ENCODE results near the gene SGCA.

The SGCA gene

DNA sequence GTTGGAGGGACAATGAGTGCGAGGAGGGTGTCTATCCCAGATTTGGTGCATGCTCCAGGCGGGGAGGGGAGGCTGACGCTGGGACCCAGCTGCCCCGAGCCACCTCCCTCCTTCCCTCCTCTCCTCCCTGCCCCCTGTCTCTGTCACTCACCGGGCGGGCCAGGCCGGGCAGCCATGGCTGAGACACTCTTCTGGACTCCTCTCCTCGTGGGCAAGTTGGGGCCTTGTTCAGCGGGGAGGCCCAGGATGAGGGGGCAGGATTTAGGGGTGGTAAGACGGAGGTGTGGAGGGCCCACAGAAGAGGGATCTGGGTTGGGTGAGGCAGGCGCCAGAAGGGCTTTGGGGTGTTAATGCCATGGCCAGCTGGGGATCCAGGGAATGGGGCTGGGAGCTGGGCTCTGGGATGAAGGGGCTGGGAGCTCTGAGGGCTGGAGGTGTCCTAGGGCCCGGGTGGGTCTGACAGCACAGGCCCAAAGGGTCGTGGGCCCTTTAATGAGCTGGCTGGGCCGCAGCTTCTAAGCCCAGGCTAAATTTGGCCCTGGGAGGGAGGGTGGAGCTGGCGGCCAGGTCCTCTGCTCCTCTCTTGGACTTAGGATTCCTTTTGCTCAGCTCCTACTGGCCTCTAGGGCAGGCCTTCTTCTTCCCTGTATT is at the start of gene SGCA:
TSS of gene SGCA (plus strand) at position 139 of the 651 bp plus-strand sequence. CDS start at position 175, 36 bp downstream.
- peak; percentile 73 for DNase-seq

GRCh38 chr17:50117202-50118051 is 48.4 kb upstream of the SGCA start:
- DNase-seq, result peak; percentile 78

DNA sequence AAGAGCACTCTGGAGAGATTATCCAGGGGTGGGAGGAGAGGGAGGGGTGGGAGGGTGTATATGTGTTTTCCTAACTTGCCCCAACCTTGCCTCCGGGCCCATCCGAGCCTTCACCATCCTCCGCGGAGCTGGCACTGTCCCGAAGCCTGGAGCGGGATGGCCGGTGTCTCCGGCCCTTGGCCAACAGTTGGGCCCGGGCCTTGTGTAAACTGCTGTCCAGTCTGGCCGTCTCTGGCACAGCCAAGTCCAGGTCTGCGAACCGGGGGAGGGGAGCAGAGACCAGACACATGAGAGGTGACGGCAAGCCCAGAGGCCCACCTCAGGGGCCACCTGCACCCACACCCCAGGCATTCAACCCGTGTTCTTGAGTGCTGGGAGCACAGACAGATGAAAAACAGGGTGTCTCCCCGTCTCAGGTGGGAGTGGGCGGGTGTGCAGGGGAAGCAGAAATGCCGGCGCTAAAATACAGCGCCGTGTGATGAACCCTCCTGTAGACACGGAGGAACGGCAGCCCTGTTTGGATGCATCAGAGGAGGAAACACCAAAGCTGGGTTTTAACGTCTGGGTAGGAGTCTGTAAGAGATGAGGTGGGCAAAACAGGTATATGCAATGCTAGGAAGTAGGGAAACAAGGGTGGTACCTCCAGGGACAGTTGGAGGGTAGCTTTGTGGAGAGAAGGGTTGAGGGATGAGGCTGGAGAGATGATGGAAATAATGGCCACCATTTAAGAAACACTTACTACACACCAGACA is 47.6 kb upstream of the SGCA start:
- DNase-seq, result no peak

GRCh38 chr17:50118828-50119218 is 47.0 kb upstream of the SGCA start:
- DNase-seq, result no peak

DNA sequence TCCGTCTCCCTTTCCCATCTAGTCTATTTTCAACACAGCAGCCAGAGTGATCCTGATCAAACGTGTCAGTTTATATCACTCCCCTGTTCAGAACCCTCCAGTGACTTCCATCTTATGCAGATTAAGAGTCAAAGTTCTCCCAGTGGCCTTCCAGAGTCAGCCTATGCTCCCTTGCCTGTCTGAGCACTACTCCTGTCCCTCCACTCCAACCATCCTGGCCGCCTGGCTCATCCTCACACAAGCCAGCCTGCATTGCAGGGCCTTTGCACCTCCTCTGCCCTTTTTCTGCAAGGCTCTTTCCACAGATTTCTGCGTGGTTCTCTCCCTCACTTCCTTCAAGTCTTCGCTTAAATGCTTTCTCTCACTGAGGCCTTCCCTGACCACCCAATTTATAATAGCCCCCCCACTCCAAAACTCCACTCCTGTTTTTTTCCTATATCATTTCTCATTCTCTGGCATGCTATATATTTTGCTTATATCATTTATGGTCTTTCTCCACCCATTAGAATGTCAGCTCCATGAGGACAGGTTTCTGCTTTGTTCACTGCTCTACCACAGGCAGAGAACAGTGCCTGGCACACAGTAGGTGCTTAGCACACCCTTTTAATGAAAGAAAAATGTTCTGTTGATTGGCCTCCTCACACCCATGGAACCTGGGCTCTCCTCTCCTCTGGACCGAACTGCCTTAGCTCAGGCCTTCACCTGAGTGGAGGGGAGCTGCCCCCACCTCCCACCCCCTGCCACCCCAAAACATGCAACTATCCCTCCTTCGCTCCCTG is 45.1 kb upstream of the SGCA start:
- no peak for DNase-seq

- DNase-seq, result no peak
Observed at GRCh38 chr17:50122945-50123344, 42.9 kb upstream of the SGCA start.

DNA sequence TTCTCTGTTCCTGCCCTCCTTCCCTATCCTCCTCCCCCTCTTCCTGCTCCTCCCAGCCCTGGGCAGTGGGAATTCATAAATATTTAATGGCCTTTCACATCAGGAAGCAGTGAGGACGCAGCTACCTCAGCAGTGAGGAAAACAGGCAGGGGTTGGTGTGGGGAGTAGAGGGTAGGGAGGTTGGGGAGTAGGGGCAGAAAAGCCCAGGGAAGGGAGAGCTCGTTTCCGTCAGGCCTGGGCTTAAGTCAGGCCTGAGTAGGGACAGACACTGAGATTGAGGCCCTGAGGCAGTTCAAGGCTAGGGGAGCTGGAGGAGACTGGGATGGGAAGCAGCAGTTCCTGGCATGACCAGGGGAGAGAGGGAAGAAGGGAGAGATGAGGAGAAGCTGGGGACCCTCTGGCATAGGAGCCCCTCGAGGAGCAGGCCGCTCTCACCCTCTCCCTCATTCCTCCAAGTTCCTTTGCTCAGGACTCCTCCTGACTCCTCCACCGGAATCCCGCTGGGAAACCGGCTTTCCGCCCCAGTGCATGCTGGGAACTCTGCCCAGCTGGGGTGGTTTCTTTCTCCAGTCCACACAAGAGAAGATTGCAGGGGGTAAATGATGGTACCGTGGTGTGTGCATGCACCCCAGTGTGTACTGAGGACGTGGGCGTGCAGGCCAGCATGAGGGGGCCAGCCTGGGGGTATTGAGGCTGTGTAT is 42.0 kb upstream of the SGCA start:
- no peak for DNase-seq

- no peak for DNase-seq
Observed at GRCh38 chr17:50125420-50125997, 40.3 kb upstream of the SGCA start.

GRCh38 chr17:50127697-50128361 is 38.0 kb upstream of the SGCA start:
- DNase-seq, result no peak

DNA sequence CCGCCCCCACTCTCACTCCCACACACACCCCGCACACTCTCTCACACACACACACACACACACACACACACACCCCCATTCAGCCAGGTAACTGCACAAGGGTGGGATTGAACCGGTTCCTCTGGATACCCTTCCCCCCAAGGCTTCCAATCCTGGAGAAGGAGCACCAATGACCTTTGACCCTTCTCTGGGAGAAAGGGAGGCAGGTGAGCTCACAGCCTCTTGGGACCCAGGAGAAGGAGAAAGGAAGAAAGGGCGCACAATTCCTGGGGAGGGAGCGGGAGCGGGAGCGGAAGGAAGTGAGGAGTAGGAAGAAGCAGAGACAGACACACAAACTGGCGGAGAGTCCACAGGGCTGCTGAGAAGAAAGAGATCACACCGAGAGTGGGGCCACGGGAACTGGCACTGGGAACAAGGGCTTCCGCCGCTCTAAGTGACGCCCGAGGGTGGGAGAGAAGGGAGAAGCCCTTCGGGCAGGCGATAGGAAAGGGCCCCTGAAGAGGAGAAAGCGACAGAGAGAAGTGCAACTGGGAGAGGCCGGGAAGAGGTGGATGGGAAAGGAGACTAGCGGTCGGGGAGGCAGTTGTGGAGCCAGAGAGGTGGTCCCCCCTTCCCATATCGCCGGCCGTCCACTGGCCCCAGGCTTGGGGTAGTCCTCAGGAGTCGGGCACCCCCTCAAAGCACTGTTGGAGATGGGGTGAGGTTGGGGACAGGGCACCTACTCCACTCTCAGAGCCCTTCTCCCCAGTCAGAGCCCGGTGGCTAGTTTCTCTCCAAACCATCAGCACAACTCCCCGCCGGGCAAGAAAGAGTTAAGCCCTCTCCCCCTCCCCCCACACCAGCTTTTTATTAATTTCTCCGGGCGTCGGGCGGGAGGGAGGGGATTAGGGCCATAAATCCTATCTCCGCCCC is 37.1 kb upstream of the SGCA start:
- DNase-seq, result peak; percentile 43

DNA sequence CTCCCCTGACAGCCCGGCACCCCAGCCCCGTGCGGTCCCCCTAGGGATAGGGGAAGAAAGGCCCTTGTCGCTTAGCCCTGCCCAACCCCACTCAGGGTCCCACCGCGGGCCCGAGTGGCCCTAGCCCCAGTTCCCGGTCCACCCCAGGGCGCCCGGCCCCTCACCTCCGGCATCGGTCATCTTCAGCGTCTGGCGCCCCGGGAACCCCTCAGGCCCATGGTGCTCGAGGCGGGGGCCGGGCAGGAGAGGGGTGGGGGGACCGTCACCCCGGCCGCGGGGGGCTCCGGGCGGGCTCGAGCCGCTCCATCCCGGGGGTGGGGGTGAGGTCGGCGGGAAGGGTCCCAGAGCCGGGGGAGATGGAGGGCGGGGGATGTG is 36.5 kb upstream of the SGCA start:
- no peak for DNase-seq

GRCh38 chr17:50129728-50130558 is 35.9 kb upstream of the SGCA start, which contains the start of gene SAMD14:
TSS of gene SAMD14 (minus strand) at chr17:50130160. CDS start at chr17:50124959, 5,201 bp downstream.
- peak; percentile 60 for DNase-seq

GRCh38 chr17:50130559-50131305 is 35.1 kb upstream of the SGCA start:
- DNase-seq, result peak; percentile 37

DNA sequence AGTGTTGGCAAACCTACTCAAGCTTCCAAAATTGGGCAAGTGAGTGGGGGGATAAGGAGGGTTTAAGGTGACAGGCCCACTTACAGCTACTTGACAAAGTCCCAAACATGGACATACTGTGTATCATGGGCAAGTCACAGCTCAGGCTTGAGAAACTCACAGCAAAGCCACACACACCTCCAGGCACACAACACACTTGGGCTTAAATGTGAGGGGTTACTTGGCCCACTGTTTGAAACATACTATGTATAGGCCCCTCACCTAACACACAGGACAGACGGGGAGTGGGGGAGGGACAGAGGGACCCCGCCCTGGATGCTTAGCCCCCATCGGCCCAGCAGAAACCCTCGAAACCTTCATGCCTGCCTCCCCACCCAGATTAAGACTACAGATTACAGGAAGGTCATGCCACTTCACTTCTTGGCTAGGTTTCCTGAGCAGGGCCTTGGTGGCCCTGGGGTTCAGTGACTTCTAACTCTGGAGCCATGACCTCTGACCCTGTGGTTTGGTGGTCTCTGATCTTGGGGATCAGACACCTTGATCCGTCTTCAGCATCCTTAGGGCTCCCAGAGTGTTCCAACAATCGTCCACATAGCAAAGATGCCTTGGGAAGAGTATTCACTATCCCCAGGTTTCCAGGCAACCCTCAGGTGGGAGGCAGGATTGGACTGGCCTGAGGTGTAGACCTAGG is 33.6 kb upstream of the SGCA start:
- DNase-seq, result no peak

DNA sequence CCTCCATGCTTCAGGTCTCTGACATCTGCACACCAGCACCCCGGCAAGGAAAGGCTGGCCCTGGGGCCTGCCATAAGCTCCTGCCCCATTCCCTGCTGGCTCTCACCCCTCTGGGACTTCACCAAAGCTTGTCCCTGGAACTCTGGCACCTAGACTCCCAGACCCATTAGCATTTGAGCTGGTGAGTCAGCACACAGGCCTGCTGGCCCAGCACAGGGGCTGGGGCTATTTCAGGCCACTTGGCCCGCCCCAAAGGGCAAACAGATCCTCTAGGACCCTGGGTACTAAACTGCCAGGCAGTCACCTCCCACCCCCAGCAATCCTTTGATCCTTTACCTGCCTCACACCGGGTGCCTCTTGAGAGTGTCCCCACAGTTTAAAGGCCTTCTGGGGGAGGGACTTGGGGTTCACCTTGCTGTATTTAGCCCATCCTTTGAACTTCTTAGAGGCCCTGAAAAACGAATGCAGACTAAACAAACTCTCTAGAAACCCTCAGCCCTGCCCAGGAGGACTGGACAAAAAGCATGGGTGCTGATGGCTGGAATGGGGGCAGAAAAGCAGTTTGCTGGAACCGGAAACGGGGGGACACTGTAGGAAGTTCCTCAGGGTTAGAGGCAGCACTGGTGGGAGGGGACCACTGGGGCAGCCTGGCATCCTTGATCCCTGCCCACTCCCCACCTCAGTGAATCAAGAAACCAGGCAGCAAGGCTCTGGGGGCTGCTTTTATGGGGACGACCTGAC is 32.6 kb upstream of the SGCA start:
- no peak for DNase-seq

DNA sequence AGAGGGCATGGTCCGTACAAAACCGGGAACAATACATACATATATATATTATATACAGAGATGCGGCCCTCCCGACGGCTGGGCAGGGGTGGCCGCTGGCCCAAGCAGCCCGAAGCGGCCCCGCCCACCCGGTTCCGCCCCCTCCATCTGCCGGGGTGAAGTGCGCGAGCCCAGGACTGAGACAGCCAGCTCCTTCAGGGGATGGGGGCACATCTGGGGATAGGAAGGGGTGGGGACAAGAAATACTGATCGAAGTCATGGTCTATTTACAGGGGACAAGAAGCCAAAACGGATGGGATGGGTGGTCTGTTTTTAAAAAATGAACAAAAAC is 32.1 kb upstream of the SGCA start:
- peak; percentile 26 for DNase-seq

Measured in femur (tissue), 1 donor.